IMR-90 (cell line): Measurements from ENCODE around the gene ZSCAN16.

Experiments used
- CEBPB ChIP-seq: IDR thresholded peaks from 2 replicates; pipeline ENCODE4 v1.6.1; 2012; ENCODE audit warnings: low read depth, low read length, improper control_type of control experiment
- CHD1 ChIP-seq: IDR thresholded peaks from 2 replicates; pipeline ENCODE4 v1.6.1; 2012; ENCODE audit warnings: low read depth, low read length, improper control_type of control experiment
- ELK1 ChIP-seq: fragments of 150-350 bp; IDR thresholded peaks from 2 replicates; pipeline ENCODE4 v1.6.1; 2016; ENCODE audit warnings: low read depth, mild to moderate bottlenecking, low read length, moderate library complexity, borderline replicate concordance
- MAFK ChIP-seq: IDR thresholded peaks from 2 replicates; pipeline ENCODE4 v1.6.1; 2012; ENCODE audit warnings: low read depth, low read length, improper control_type of control experiment
- MXI1 ChIP-seq: IDR thresholded peaks from 2 replicates; pipeline ENCODE4 v1.6.1; 2012; ENCODE audit warnings: low read depth, mild to moderate bottlenecking, low read length, moderate library complexity, borderline replicate concordance
- NFE2L2 ChIP-seq: fragments of 150-350 bp; IDR thresholded peaks from 2 replicates; pipeline ENCODE4 v1.6.1; 2016; ENCODE audit warnings: low read depth, mild to moderate bottlenecking, low read length
- POLR2A ChIP-seq: IDR thresholded peaks from 2 replicates; pipeline ENCODE4 v1.6.1; 2012; ENCODE audit warnings: mild to moderate bottlenecking, low read depth, low read length
- RAD21 ChIP-seq: IDR thresholded peaks from 2 replicates; pipeline ENCODE4 v1.6.1; 2012; ENCODE audit warnings: low read length, improper control_type of control experiment
- RCOR1 ChIP-seq: IDR thresholded peaks from 2 replicates; pipeline ENCODE4 v1.6.1; 2012; ENCODE audit warnings: mild to moderate bottlenecking, low read length, improper control_type of control experiment; ENCODE audit not compliant: insufficient replicate concordance
- RFX5 ChIP-seq: IDR thresholded peaks from 2 replicates; pipeline ENCODE4 v1.8.0; 2012; ENCODE audit warnings: low read depth, mild to moderate bottlenecking, low read length, moderate library complexity
- USF2 ChIP-seq: fragments of 150-350 bp; IDR thresholded peaks from 2 replicates; pipeline ENCODE4 v1.6.1; 2017; ENCODE audit warnings: mild to moderate bottlenecking, antibody characterized with exemption, low read length, low read depth
- TF ChIP-seq, protein P1 (sequence below): conservative IDR thresholded peaks from 2 replicates; pipeline ENCODE4 v1.5.1; 2012; ENCODE audit warnings: mild to moderate bottlenecking, low read depth, low read length, improper control_type of control experiment

DNA sequence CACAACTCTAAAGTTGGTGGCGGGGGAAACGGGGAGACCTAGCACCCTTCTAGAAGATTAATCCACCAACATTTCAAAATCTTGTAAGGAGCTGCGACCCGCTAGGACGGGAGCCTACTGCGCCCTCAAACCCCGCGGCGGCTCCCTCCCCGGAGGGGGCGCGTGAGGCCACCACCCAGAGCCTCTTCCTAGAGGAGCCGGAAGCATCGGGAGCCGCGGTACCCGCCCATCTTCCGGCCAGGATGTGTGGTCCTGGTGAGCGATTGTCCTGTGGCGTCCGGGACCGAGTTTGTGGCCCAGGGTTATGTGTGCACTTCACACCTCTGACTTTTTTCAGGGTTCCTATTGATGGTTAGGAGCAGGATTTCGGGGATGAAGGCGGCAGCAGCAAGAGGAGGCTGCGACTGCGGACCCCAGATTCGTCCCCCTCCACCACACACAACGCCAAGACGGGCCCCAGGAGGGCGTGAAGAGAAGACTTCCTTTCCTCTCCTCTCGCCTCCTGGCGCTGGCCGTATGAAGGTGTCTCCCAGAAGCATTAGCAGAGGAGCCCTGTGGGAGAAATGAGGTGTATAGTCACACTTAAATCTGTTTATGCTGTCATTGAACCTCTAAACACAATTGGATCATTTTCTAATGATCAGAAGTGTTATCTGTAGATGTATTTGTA is 33.4 kb upstream of the ZSCAN16 start:
- TF ChIP-seq, protein P1, sequence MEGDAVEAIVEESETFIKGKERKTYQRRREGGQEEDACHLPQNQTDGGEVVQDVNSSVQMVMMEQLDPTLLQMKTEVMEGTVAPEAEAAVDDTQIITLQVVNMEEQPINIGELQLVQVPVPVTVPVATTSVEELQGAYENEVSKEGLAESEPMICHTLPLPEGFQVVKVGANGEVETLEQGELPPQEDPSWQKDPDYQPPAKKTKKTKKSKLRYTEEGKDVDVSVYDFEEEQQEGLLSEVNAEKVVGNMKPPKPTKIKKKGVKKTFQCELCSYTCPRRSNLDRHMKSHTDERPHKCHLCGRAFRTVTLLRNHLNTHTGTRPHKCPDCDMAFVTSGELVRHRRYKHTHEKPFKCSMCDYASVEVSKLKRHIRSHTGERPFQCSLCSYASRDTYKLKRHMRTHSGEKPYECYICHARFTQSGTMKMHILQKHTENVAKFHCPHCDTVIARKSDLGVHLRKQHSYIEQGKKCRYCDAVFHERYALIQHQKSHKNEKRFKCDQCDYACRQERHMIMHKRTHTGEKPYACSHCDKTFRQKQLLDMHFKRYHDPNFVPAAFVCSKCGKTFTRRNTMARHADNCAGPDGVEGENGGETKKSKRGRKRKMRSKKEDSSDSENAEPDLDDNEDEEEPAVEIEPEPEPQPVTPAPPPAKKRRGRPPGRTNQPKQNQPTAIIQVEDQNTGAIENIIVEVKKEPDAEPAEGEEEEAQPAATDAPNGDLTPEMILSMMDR, result no peak
- no peak for TF ChIP-seq POLR2A
- TF ChIP-seq ELK1, result no peak
- TF ChIP-seq RAD21, result no peak
- no peak for TF ChIP-seq MXI1
- TF ChIP-seq CHD1, result no peak
- TF ChIP-seq RFX5, result no peak
- TF ChIP-seq USF2, result no peak
- no peak for TF ChIP-seq CEBPB
- TF ChIP-seq MAFK, result no peak
- no peak for TF ChIP-seq NFE2L2
- no peak for TF ChIP-seq RCOR1
